ENCODE results near the gene PSPN. TPM values are rescaled to one million over a fixed set of nuclear protein-coding genes. Genes with fewer than 3 reads are reported as not detected.

Gene PSPN
- 0.19 and 1.4 TPM in 2 replicates for total RNA-seq

GRCh38 chr19:6375411-6376010, at the start of gene PSPN:
TSS of gene PSPN (minus strand) at chr19:6375933. CDS start at chr19:6375849, 84 bp downstream.

GRCh38 chr19:6424195-6424938, 48.6 kb upstream of the PSPN start, which contains the start of gene KHSRP:
TSS of gene KHSRP (minus strand) at chr19:6424811. CDS start at chr19:6424701, 110 bp downstream.

GRCh38 chr19:6393074-6393982, 17.6 kb upstream of the PSPN start, which contains the start of gene GTF2F1:
TSS of gene GTF2F1 (minus strand) at chr19:6393164. CDS start at chr19:6392995, 169 bp downstream.

GRCh38 chr19:6372594-6373095, 3.1 kb downstream of the PSPN start, which contains the start of gene ALKBH7:
TSS of gene ALKBH7 (plus strand) at chr19:6372794. CDS start at chr19:6372821, 27 bp downstream.

GRCh38 chr19:6333439-6333838, 42.3 kb downstream of the PSPN start, which contains the start of gene ACER1:
TSS of gene ACER1 (minus strand) at chr19:6333612. CDS start at chr19:6333551, 61 bp downstream.

Other genes with a start within 250 kb of the PSPN start
- gene ACSBG2, start 240.3 kb downstream of the PSPN start, total RNA-seq: not detected in 2 replicates
- 15.7 and 20.3 TPM in 2 replicates for gene MLLT1, start 96.0 kb downstream of the PSPN start, total RNA-seq
- not detected in 2 replicates for gene ACER1, start 42.3 kb downstream of the PSPN start, total RNA-seq
- gene CLPP, start 14.4 kb downstream of the PSPN start, total RNA-seq: 131 and 155 TPM in 2 replicates
- gene ALKBH7, start 3.1 kb downstream of the PSPN start, total RNA-seq: 37.8 and 64.3 TPM in 2 replicates
- 43.5 and 52.1 TPM in 2 replicates for gene GTF2F1, start 17.2 kb upstream of the PSPN start, total RNA-seq
- gene KHSRP, start 48.9 kb upstream of the PSPN start, total RNA-seq: 120 and 172 TPM in 2 replicates
- not detected in 2 replicates for gene SLC25A41, start 57.8 kb upstream of the PSPN start, total RNA-seq
- gene SLC25A23, start 83.9 kb upstream of the PSPN start, total RNA-seq: 43.7 and 50.1 TPM in 2 replicates
- 30.4 and 36.9 TPM in 2 replicates for gene CRB3, start 88.3 kb upstream of the PSPN start, total RNA-seq
- gene DENND1C, start 105.9 kb upstream of the PSPN start, total RNA-seq: 0.05 and 0.14 TPM in 2 replicates
- 0.14 TPM in 1 of 2 replicates, not detected in the other for gene TUBB4A, start 126.4 kb upstream of the PSPN start, total RNA-seq
- 31.6 and 32.9 TPM in 2 replicates for gene TNFSF9, start 155.1 kb upstream of the PSPN start, total RNA-seq
- 0.35 TPM in 1 of 2 replicates, not detected in the other for gene CD70, start 215.2 kb upstream of the PSPN start, total RNA-seq